HG03280 (cell line): ENCODE data around the gene GRIK4.

Experiments
- ATAC-seq: cut with Tn5 transposase; IDR thresholded peaks from one replicate; pipeline ENCODE4 v1.9.1; 2021; ENCODE audit warnings: mild to moderate bottlenecking, moderate library complexity; ENCODE audit not compliant: unreplicated experiment

The GRIK4 gene

GRCh38 chr11:120523196-120523595, 11.6 kb downstream of the GRIK4 start:
- no peak for ATAC-seq

GRCh38 chr11:120524536-120525085, 13.1 kb downstream of the GRIK4 start:
- no peak for ATAC-seq

- no peak for ATAC-seq
These were observed 14.0 kb downstream of the GRIK4 start for GRCh38 chr11:120525261-120526171.

GRCh38 chr11:120526241-120526640, 14.7 kb downstream of the GRIK4 start:
- no peak for ATAC-seq

DNA sequence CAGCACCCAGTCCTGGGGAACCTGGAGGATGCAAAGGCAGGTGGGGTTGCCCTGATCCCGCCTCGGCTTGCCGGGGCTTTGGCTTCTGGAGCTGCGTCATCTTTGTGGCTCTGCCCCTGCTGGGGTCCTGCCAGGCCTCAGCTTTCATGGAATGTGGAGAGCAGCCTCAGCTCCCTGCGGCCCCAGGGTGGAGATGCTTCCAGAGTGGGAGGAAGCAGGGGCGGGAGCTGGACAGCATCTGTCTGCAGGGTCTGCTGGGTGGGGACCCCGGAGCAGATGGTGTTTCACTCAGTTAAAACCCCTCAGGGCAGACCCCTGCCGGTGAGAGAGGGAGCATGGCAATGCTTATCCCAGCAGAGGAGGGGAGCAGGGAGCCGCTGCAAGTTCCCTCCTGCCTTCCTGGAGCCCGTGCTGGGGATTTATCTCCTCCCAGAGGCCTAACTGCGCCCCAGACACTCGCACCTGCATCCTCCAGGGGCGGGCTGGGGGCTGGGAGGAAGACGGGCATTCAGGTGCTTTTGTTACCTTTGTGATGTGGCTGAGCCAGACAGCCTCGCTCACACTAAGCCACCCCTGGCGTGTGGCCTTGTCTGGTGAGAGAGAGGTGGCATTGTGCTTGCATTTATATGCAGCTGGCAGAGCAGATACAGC, 15.7 kb downstream of the GRIK4 start:
- ATAC-seq, result no peak

DNA sequence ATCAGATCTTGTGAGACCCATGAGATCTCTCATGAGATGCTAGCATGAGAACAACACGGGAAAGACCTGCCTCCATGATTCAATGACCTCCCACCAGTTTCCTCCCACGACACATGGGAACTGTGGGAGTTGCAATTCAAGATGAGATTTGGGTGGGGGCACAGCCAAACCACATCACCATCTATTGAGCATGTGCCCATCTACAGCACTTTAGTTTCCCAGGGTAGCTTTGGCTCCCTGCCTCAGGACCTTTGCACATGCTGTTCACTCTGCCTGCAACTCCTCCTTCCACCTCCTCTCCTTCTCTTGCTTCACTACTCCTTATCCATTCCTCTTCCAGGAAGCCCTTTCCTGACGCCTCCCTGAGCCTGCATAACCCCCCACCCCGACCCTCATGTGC, 17.2 kb downstream of the GRIK4 start:
- no peak for ATAC-seq

- ATAC-seq, result no peak
These were observed 17.7 kb downstream of the GRIK4 start for GRCh38 chr11:120529214-120529613.

DNA sequence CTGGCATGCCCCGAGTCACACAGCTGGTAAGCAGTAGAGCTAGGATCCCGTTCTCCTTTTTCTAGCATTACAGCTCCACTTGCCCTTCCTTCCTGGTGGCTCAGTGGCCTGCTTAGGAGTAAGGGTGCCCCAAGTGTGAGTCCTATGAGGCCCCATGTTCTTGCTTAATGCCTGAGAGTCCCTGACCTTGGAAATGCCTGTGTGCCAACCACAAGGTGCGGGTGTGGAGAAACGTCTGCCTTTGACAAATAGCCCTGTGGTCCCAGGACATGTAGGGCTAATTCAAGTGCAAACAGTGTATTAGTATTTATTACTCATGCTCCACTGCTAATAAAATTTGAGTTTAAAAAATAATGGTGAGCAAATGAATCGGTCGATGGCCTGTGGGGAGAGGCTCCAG, 18.4 kb downstream of the GRIK4 start:
- no peak for ATAC-seq

- no peak for ATAC-seq
These were observed 20.7 kb downstream of the GRIK4 start for GRCh38 chr11:120532082-120532831.

DNA sequence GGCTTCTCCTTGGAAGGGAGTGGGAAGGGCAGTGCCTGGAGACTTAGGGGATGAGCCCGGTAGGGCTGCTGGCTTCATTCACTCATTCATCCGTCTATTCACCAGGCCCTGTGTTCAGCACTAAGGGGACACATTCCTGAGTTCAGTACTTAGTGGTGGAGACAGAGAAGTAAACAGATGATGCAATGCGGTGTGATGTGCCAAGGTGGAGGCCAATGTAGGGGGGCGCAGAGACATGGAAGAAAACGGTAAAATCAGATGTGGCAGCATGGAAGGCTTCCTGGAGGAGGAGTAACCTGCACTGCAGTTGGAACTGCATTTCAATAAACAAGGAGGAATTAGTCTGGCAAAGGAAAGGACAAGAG, 21.3 kb downstream of the GRIK4 start:
- no peak for ATAC-seq

GRCh38 chr11:120536091-120536796, 24.7 kb downstream of the GRIK4 start:
- ATAC-seq, result no peak

DNA sequence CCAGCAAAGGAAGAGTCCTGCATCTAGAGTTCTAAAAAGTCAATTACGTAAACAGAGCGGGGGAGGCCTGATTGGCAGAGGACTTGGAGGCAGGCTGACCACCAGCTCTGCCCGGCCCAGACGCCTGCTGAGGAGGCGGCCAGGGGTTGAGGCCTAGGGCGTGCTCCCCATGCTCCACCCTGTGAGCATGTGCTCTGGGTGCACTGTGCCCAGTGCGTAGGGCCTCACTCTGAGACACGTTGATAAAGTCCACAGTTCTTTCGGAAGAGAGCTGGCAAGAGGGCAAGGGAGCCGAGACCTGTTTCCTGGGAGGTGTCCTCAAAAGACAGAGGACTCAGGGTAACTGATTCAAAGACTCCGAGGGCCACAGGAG, 25.2 kb downstream of the GRIK4 start:
- no peak for ATAC-seq

DNA sequence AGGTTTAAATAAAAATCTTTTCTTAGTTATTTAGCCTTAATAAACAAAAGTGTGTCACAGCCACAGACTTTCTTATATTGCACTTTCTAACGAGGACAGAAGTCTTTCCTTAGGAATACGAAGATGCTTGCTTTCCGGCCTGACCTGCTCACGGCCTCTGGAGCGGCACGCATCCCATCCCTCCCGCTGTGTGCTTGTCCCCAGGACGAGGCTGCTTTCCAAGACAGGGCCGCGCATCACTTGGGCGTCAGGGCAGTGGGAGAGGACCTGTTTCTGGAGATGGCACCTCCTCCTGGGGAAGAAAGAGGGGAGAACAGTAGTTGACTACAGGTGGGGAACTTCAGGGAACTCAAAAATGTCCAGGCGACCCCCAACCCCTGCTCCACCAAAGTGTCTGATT, 26.4 kb downstream of the GRIK4 start:
- ATAC-seq, result no peak

GRCh38 chr11:120538707-120539106, 27.2 kb downstream of the GRIK4 start:
- no peak for ATAC-seq

GRCh38 chr11:120539667-120540369, 28.3 kb downstream of the GRIK4 start:
- no peak for ATAC-seq

- ATAC-seq, result no peak
These were observed 29.4 kb downstream of the GRIK4 start for GRCh38 chr11:120540744-120541465.

GRCh38 chr11:120543521-120544215, 32.1 kb downstream of the GRIK4 start:
- no peak for ATAC-seq

DNA sequence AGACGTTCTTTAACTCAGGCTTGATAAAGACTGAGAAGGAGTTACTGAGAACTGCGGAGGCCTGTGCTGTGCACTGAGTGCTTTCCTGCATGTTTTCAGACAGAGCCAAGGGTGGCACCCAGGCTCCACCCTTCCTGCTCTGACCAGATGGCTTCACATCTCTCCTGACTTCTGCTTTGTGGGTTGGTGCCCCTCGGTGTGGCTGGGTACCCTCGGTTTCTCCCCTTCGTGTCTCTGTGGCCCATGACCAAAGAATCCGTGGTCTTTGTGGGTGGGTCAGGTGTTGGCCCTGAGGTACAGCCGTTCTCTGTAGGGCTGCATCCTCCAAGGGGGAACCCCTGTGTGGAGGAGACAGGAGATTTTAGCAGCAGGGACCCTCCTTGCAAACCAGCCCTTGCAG, 34.3 kb downstream of the GRIK4 start:
- no peak for ATAC-seq
